ENCODE measurements around the gene ANKRD42. TPM values are rescaled to one million over a fixed set of nuclear protein-coding genes. Genes with fewer than 3 reads are reported as not detected.
"Not testable (repeated sequence)": the region's sequence is repeated elsewhere in the genome, so short reads cannot be mapped to it uniquely, and the experiment has no call there.

Gene ANKRD42
- total RNA-seq, 1 experiment from 2014 or later, result 5.4 TPM

GRCh38 chr11:83205608-83206185 is 12.2 kb downstream of the ANKRD42 start:
- ChIA-PET RAD21 (ENCODE audit: low non-redundant PET in 1 of 2, low total read pairs in 2 of 2, uncharacterized antibody in 2 of 2, unreplicated experiment in 2 of 2) (no interaction called here), POLR2A (no interaction called here), CTCF (no interaction called here)
- BruUV-seq (replicated peaks), result no TSS peak
- no peaks in the 10 kb centered on the region for H3K27me3 ChIP-seq (ENCODE audit: insufficient read depth, low read length)
- ATAC-seq (no peak), DNase-seq (ENCODE audit: low read depth, low spot score) (no peak)
- H3K79me2 ChIP-seq (ENCODE audit: insufficient read depth, low read length), result no peaks in the 10 kb centered on the region
- intact Hi-C loops (cut with micrococcal nuclease), result no loop called here
- no peak overlapping the region for H3K27ac ChIP-seq (ENCODE audit: low read depth, low read length)
- H3K4me2 ChIP-seq (ENCODE audit: low read length), result no peak overlapping the region
- no peaks in the 10 kb centered on the region for H3K9me3 ChIP-seq (ENCODE audit: control insufficient read depth in 1 of 2, insufficient read depth in 1 of 2, low read depth in 1 of 2, low read length in 2 of 2)
- TF ChIP-seq SIN3A (IDR thresholded peaks at IDR 0.05; ENCODE audit: low read depth), result no peak
- no peak for TF ChIP-seq EZH2phosphoT487 (IDR thresholded peaks at IDR 0.05; ENCODE audit: borderline replicate concordance)
- no peak for TF ChIP-seq EGR1 (IDR thresholded peaks at IDR 0.05; ENCODE audit: low read depth)
- TF ChIP-seq POLR2A (IDR thresholded peaks at IDR 0.05; ENCODE audit: borderline replicate concordance, extremely low read depth, insufficient read depth, insufficient read length), result no peak
- TF ChIP-seq SP1 (IDR thresholded peaks at IDR 0.05; ENCODE audit: low read depth), result no peak
- no peak for TF ChIP-seq ZFX (IDR thresholded peaks at IDR 0.05)
- TF ChIP-seq ELF1 (IDR thresholded peaks at IDR 0.05; ENCODE audit: borderline replicate concordance, low read depth), result no peak
- TF ChIP-seq POLR2AphosphoS5 (IDR thresholded peaks at IDR 0.05; ENCODE audit: low read depth, low read length), result no peak
- no peak for TF ChIP-seq TCF7L2 (IDR thresholded peaks at IDR 0.05; ENCODE audit: borderline replicate concordance, extremely low read depth, insufficient read depth, insufficient read length)
- TF ChIP-seq EZH2 (IDR thresholded peaks at IDR 0.05), result no peak
- TF ChIP-seq FOSL1 (IDR thresholded peaks at IDR 0.05; ENCODE audit: low read depth), result no peak
- H3K4me3 ChIP-seq (replicated peaks in 1 of 2; ENCODE audit: low read depth in 1 of 2, low read length in 2 of 2), result no peak overlapping the region
- H3K4me1 ChIP-seq (ENCODE audit: control insufficient read depth in 1 of 2, insufficient read depth in 2 of 2, low read length in 2 of 2), result no peaks in the 10 kb centered on the region
- H2AFZ ChIP-seq (ENCODE audit: low read depth, low read length, poor library complexity, severe bottlenecking), result no peak overlapping the region
- H3K36me3 ChIP-seq (ENCODE audit: control insufficient read depth in 1 of 2, insufficient read depth in 2 of 2, low read length in 2 of 2), result no peaks in the 10 kb centered on the region
- no peaks in the 10 kb centered on the region for H3K9me2 ChIP-seq (ENCODE audit: insufficient read depth)
- H4K20me1 ChIP-seq (ENCODE audit: insufficient read depth), result no peaks in the 10 kb centered on the region
- no peak overlapping the region for H3K9ac ChIP-seq (ENCODE audit: low read length)

GRCh38 chr11:83206221-83206620 is 12.7 kb downstream of the ANKRD42 start:
- Histone ChIP-seq H3K9ac (ENCODE audit: low read length) (no peak overlapping the region), H3K4me1 (ENCODE audit: control insufficient read depth in 1 of 2, insufficient read depth in 2 of 2, low read length in 2 of 2) (no peaks in the 10 kb centered on the region), H2AFZ (ENCODE audit: low read depth, low read length, poor library complexity, severe bottlenecking) (no peak overlapping the region), H3K9me3 (ENCODE audit: control insufficient read depth in 1 of 2, insufficient read depth in 1 of 2, low read depth in 1 of 2, low read length in 2 of 2) (no peaks in the 10 kb centered on the region), H3K27me3 (ENCODE audit: insufficient read depth, low read length) (no peaks in the 10 kb centered on the region), H3K4me2 (ENCODE audit: low read length) (no peak overlapping the region), H3K9me2 (ENCODE audit: insufficient read depth) (no peaks in the 10 kb centered on the region), H3K79me2 (ENCODE audit: insufficient read depth, low read length) (no peaks in the 10 kb centered on the region), H3K27ac (ENCODE audit: low read depth, low read length) (no peak overlapping the region), H3K36me3 (ENCODE audit: control insufficient read depth in 1 of 2, insufficient read depth in 2 of 2, low read length in 2 of 2) (no peaks in the 10 kb centered on the region), H3K4me3 (replicated peaks in 1 of 2; ENCODE audit: low read depth in 1 of 2, low read length in 2 of 2) (no peak overlapping the region), H4K20me1 (ENCODE audit: insufficient read depth) (no peaks in the 10 kb centered on the region)
- ChIA-PET RAD21 (ENCODE audit: low non-redundant PET in 1 of 2, low total read pairs in 2 of 2, uncharacterized antibody in 2 of 2, unreplicated experiment in 2 of 2) (no interaction called here), POLR2A (no interaction called here), CTCF (no interaction called here)
- no TSS peak for BruUV-seq (replicated peaks)
- intact Hi-C loops (cut with micrococcal nuclease), result no loop called here
- no peak for TF ChIP-seq JUND (IDR thresholded peaks at IDR 0.05)
- no peak for TF ChIP-seq REST (IDR thresholded peaks at IDR 0.05; ENCODE audit: low read depth)
- no peak for TF ChIP-seq FOSL1 (IDR thresholded peaks at IDR 0.05; ENCODE audit: low read depth)
- no peak for ATAC-seq
- DNase-seq (ENCODE audit: low read depth, low spot score), result no peak

GRCh38 chr11:83206771-83207382 is 13.4 kb downstream of the ANKRD42 start:
- H3K4me1 ChIP-seq (ENCODE audit: control insufficient read depth in 1 of 2, insufficient read depth in 2 of 2, low read length in 2 of 2); H3K79me2 ChIP-seq (ENCODE audit: insufficient read depth, low read length); intact Hi-C loops (cut with micrococcal nuclease); H2AFZ ChIP-seq (ENCODE audit: low read depth, low read length, poor library complexity, severe bottlenecking); H3K9ac ChIP-seq (ENCODE audit: low read length); H3K36me3 ChIP-seq (ENCODE audit: control insufficient read depth in 1 of 2, insufficient read depth in 2 of 2, low read length in 2 of 2); H3K9me2 ChIP-seq (ENCODE audit: insufficient read depth); POLR2A ChIA-PET; BruUV-seq (replicated peaks); H3K27me3 ChIP-seq (ENCODE audit: insufficient read depth, low read length); H4K20me1 ChIP-seq (ENCODE audit: insufficient read depth); H3K4me3 ChIP-seq (replicated peaks in 1 of 2; ENCODE audit: low read depth in 1 of 2, low read length in 2 of 2); H3K4me2 ChIP-seq (ENCODE audit: low read length); H3K9me3 ChIP-seq (ENCODE audit: control insufficient read depth in 1 of 2, insufficient read depth in 1 of 2, low read depth in 1 of 2, low read length in 2 of 2); ATAC-seq; RAD21 ChIA-PET (ENCODE audit: low non-redundant PET in 1 of 2, low total read pairs in 2 of 2, uncharacterized antibody in 2 of 2, unreplicated experiment in 2 of 2); H3K27ac ChIP-seq (ENCODE audit: low read depth, low read length); DNase-seq (ENCODE audit: low read depth, low spot score): not testable (repeated sequence)
- CTCF ChIA-PET, result interaction anchor here (0.6 kb wide), 1 partner anchor 51 kb away, joined by 3 read pairs; no protein-coding TSS in a partner anchor

Data from HCT116 (cell line).